ENCODE data around the gene CHRM2. TPM values are rescaled to one million over a fixed set of nuclear protein-coding genes. Genes with fewer than 3 reads are reported as not detected.

The CHRM2 gene
- total RNA-seq, 1 experiment from 2014 or later: 0.17 TPM

DNA sequence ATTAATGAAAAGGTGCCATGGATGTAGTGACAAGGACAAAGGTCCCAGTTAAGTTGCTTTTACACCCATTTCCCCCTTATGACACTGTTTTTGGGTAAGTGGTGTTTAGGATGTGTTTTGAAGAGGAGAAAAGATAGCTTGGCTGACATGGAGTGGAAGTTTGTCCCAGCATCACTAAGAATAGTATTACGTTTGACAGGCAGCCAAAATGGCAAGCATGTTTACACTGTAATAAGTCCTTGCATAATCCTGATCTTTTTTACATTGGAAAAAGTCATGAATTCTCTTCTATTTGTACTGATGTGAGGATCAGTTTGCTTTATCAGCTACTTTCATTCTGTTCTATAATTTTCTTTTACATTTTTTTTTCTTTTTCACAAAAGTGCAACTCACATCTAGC, 137.8 kb downstream of the CHRM2 start:
- H2AFZ ChIP-seq: no peak overlapping the region
- H3K4me3 ChIP-seq: no peak overlapping the region
- no peaks in the 10 kb centered on the region for H4K20me1 ChIP-seq (ENCODE audit: insufficient read depth)
- H3K9me3 ChIP-seq (ENCODE audit: insufficient read depth, low read depth): no peaks in the 10 kb centered on the region
- no peak for DNase-seq
- ChIA-PET CTCF (no interaction called here), POLR2A (ENCODE audit: unreplicated experiment) (interaction anchor here (0.6 kb wide), 1 partner anchor 11 kb away, joined by 6 read pairs; no protein-coding TSS in a partner anchor)
- no peaks in the 10 kb centered on the region for H3K4me1 ChIP-seq (replicated peaks; ENCODE audit: insufficient read depth)
- no peaks in the 10 kb centered on the region for H3K79me2 ChIP-seq (ENCODE audit: low read depth)
- no peaks in the 10 kb centered on the region for H3K9me2 ChIP-seq (ENCODE audit: insufficient read depth)
- H3K27ac ChIP-seq: no peak overlapping the region
- no peaks in the 10 kb centered on the region for H3F3A ChIP-seq (ENCODE audit: insufficient read depth, low read depth)
- intact Hi-C loops (cut with micrococcal nuclease; ENCODE audit: unreplicated experiment): no loop called here
- H3K36me3 ChIP-seq (ENCODE audit: low read depth): no peaks in the 10 kb centered on the region
- H3K27me3 ChIP-seq (ENCODE audit: insufficient read depth, low read depth): no peaks in the 10 kb centered on the region
- no peak overlapping the region for H3K4me2 ChIP-seq
- no TSS peak for BruUV-seq (replicated peaks)
- TF ChIP-seq, protein P1, sequence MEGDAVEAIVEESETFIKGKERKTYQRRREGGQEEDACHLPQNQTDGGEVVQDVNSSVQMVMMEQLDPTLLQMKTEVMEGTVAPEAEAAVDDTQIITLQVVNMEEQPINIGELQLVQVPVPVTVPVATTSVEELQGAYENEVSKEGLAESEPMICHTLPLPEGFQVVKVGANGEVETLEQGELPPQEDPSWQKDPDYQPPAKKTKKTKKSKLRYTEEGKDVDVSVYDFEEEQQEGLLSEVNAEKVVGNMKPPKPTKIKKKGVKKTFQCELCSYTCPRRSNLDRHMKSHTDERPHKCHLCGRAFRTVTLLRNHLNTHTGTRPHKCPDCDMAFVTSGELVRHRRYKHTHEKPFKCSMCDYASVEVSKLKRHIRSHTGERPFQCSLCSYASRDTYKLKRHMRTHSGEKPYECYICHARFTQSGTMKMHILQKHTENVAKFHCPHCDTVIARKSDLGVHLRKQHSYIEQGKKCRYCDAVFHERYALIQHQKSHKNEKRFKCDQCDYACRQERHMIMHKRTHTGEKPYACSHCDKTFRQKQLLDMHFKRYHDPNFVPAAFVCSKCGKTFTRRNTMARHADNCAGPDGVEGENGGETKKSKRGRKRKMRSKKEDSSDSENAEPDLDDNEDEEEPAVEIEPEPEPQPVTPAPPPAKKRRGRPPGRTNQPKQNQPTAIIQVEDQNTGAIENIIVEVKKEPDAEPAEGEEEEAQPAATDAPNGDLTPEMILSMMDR (conservative IDR thresholded peaks at IDR 0.05): no peak
- TF ChIP-seq EZH2 (IDR thresholded peaks at IDR 0.05; ENCODE audit: low read depth): no peak

DNA sequence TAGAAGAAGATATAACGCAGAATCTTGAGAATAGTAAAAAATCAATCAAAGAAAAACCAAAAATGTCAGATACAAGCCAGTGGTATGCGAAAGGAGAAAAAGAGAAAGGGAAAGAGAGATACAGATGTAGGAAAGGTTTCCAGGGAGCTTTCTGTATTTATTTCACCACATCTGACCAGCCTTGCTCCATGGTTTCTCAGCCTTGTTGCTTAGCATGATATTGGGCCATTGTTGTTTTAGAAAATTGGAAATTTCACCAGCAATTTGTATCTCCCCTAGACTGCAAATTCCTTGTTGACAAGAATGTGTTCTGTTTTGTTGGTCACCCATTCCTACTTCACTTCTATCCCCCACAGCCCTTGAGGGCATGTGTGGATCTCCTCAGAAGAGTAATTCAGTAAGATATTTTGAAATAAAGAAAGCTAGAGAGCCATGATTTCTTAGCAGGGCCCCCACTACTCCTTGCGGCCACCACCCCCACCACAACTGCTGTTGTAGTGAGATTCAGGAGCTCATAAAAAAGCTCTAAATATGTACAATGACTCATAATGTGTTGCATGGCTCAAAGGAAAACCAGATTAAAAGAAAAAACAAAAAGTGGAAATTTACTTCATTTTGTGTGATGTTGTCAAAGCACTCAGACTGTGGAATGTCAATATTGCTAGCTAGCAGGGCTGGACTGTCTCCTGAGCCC, 138.7 kb downstream of the CHRM2 start:
- Histone ChIP-seq H3F3A (ENCODE audit: insufficient read depth, low read depth) (no peaks in the 10 kb centered on the region), H3K27ac (no peak overlapping the region), H3K4me2 (no peak overlapping the region), H3K4me1 (replicated peaks; ENCODE audit: insufficient read depth) (no peaks in the 10 kb centered on the region), H3K9me2 (ENCODE audit: insufficient read depth) (no peaks in the 10 kb centered on the region), H4K20me1 (ENCODE audit: insufficient read depth) (no peaks in the 10 kb centered on the region), H3K79me2 (ENCODE audit: low read depth) (no peaks in the 10 kb centered on the region), H3K4me3 (no peak overlapping the region), H3K36me3 (ENCODE audit: low read depth) (no peaks in the 10 kb centered on the region), H3K27me3 (ENCODE audit: insufficient read depth, low read depth) (no peaks in the 10 kb centered on the region), H3K9me3 (ENCODE audit: insufficient read depth, low read depth) (no peaks in the 10 kb centered on the region), H2AFZ (no peak overlapping the region)
- POLR2A ChIA-PET (ENCODE audit: unreplicated experiment): interaction anchor here (0.6 kb wide), 1 partner anchor 12 kb away, joined by 6 read pairs; no protein-coding TSS in a partner anchor
- CTCF ChIA-PET: no interaction called here
- no peak for TF ChIP-seq EZH2 (IDR thresholded peaks at IDR 0.05; ENCODE audit: low read depth)
- TF ChIP-seq, protein P1 (conservative IDR thresholded peaks at IDR 0.05): no peak
- no TSS peak for BruUV-seq (replicated peaks)
- intact Hi-C loops (cut with micrococcal nuclease; ENCODE audit: unreplicated experiment): no loop called here
- DNase-seq: no peak

DNA sequence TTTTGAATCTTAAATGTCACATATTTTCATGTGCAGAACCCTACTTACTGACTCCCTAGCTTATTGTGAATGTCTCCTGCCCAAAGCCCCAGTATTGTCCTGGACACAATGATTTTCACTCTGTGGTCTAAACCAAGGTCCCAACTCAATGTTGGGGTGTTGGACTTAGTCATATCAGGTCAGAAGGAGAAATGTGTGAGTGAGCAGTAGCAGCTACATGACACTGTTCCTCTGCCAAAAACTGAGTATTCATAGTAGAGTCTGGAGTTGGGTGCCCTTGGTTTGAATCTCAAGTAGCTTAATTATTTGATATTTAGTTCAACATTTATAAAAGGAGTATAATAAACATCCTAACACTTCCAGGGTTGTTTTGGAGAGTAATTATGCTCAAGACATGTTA, 141.0 kb downstream of the CHRM2 start:
- no peaks in the 10 kb centered on the region for H3K9me3 ChIP-seq (ENCODE audit: insufficient read depth, low read depth)
- H4K20me1 ChIP-seq (ENCODE audit: insufficient read depth): no peaks in the 10 kb centered on the region
- no peak for DNase-seq
- no peak overlapping the region for H3K4me2 ChIP-seq
- H3K79me2 ChIP-seq (ENCODE audit: low read depth): no peaks in the 10 kb centered on the region
- no peak overlapping the region for H3K4me3 ChIP-seq
- POLR2A ChIA-PET (ENCODE audit: unreplicated experiment): no interaction called here
- intact Hi-C loops (cut with micrococcal nuclease; ENCODE audit: unreplicated experiment): no loop called here
- no peaks in the 10 kb centered on the region for H3K27me3 ChIP-seq (ENCODE audit: insufficient read depth, low read depth)
- H3K9me2 ChIP-seq (ENCODE audit: insufficient read depth): no peaks in the 10 kb centered on the region
- no TSS peak for BruUV-seq (replicated peaks)
- no peaks in the 10 kb centered on the region for H3K4me1 ChIP-seq (replicated peaks; ENCODE audit: insufficient read depth)
- TF ChIP-seq, protein P1 (conservative IDR thresholded peaks at IDR 0.05): no peak
- TF ChIP-seq EZH2 (IDR thresholded peaks at IDR 0.05; ENCODE audit: low read depth): no peak
- H3F3A ChIP-seq (ENCODE audit: insufficient read depth, low read depth): no peaks in the 10 kb centered on the region
- H3K36me3 ChIP-seq (ENCODE audit: low read depth): no peaks in the 10 kb centered on the region
- CTCF ChIA-PET: no interaction called here
- no peak overlapping the region for H2AFZ ChIP-seq
- H3K27ac ChIP-seq: no peak overlapping the region

Data from PC-9 (cell line).